Suprapubic skin (tissue), 4 donors: ENCODE measurements around the gene HSP90B1.

Source experiments
- EP300 ChIP-seq: sonication (generic); formaldehyde crosslinking; IDR thresholded peaks from one replicate; pipeline ENCODE4 v1.6.1; 2017; ENCODE audit warnings: antibody characterized with exemption
- POLR2AphosphoS5 ChIP-seq, 3 donors: sonication (generic); formaldehyde crosslinking; IDR thresholded peaks; one replicate each; pipeline ENCODE4 v1.6.1; 2017; ENCODE audit warnings: antibody characterized with exemption in 3 of 3
- TF ChIP-seq, protein P1 (sequence below), 2 donors: fragments of 200-600 bp in 1 of 2; fragments of 450-650 bp in 1 of 2; sonication (generic) in 1 of 2; IDR thresholded peaks; one replicate each; pipeline ENCODE4 v1.5.1; 2016 to 2019; ENCODE audit warnings: antibody characterized with exemption in 2 of 2, mild to moderate bottlenecking in 1 of 2, moderate library complexity in 1 of 2

DNA sequence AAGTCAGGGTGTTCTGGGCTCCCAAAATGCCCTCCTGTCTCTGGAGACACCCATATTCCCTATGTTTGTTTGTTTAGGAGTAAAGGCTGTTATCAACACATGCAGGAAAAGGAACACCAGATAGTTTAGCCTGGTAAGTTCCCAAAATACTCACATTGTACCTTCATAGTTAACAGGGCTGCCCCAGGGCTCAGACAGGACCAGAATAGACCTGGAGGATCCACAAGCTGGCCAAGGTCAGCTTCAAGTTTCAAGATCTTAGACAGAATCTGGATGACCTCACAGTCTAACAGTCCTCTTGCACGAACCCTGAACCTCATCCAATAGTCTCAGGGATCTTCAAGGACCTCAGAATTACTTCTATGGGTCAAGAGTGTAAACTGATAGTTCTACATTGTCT lies 18.1 kb upstream of the HSP90B1 start:
- TF ChIP-seq, protein P1, sequence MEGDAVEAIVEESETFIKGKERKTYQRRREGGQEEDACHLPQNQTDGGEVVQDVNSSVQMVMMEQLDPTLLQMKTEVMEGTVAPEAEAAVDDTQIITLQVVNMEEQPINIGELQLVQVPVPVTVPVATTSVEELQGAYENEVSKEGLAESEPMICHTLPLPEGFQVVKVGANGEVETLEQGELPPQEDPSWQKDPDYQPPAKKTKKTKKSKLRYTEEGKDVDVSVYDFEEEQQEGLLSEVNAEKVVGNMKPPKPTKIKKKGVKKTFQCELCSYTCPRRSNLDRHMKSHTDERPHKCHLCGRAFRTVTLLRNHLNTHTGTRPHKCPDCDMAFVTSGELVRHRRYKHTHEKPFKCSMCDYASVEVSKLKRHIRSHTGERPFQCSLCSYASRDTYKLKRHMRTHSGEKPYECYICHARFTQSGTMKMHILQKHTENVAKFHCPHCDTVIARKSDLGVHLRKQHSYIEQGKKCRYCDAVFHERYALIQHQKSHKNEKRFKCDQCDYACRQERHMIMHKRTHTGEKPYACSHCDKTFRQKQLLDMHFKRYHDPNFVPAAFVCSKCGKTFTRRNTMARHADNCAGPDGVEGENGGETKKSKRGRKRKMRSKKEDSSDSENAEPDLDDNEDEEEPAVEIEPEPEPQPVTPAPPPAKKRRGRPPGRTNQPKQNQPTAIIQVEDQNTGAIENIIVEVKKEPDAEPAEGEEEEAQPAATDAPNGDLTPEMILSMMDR (IDR thresholded peaks at IDR 0.05): no peak
- TF ChIP-seq EP300 (no peak), POLR2AphosphoS5 (IDR thresholded peaks at IDR 0.05) (no peak)
